Myocyte (in vitro differentiated cells): ENCODE data around the gene CACNA2D2. TPM values are rescaled to one million over a fixed set of nuclear protein-coding genes. Genes with fewer than 3 reads are reported as not detected.

ENCODE experiments used
- DNase-seq: peaks from one replicate; pipeline ENCODE4 v3.0.0-alpha.2; 2012; ENCODE audit warnings: low read depth
- polyA plus RNA-seq: library from polyadenylated mRNA; unstranded; fragments of >200 nt; gene quantifications from one replicate; pipeline ENCODE4 v1.2.1, GENCODE V29; 2012; ENCODE audit warnings: missing spikeins
- total RNA-seq: library from RNA; depleted of rRNA; stranded (reverse); fragments of >200 nt; gene quantifications from 2 replicates; pipeline ENCODE4 v1.2.3, GENCODE V29; 2014

The CACNA2D2 gene
- total RNA-seq, result not detected in 2 replicates
- polyA plus RNA-seq, result 0.37 TPM

DNA sequence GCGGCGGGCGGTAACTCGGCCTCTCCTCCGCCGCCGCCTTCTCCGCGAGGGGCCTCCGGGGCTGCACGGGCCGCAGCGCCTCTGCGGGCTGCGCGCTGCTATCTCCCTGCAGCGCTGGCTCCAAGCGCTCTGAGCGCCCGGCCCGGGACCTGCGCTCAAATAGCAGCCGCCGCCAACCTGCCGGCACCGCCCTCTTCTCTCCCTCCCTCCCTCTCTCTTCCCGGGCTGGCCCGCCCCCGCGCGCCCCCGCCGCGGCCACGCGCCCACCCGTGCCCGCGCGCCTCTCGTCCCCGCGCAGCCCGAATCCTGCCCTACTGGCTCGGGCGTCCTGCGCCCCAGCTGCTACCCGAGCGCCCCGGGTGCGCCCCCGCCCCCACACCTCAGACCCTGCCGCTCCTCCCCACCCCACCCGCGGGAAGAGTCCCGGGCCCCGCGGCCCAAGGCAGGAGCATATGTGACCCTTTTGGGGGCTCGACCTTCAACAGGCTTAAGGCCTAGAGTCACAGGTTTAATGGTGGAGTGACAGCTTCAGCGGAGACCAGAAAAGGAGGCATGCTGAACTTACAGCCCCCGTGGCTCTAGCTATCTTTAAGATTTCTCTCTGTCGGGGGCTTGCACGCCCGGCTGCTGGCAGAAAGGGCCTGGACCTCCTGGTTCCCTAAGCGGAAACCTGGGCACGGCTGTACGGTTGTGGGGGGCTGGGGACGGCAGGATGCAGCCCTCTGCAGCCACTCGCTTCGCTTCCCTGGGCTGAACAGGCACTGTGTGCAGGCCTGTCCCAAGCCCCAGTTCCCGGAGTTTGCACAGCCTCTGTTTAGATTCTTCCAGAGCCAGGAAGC lies at the start of gene CACNA2D2:
TSS of gene CACNA2D2 (minus strand) at position 131 of the 839 bp plus-strand sequence. CDS start 211 bp downstream, outside the sequence.
- DNase-seq, result no peak

DNA sequence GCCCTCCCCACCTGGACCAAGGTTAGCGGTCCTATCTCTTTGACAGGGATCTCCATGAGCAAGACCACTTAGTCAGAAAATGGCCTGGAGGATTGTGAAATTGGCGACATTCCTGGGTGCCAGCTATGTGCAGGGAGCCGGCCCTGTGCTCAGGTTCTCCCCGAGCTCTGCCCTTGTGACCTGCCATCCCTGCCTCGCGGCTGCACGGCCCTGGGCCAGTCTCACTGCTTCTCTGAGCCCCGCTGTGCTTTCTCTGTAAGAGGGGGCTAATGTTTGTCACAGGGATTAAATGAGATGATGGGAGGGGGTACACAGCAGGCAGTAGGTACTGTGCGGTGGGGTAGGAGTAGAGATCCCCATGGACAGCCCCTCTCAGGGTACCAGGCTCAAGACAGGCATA lies 49.2 kb upstream of the CACNA2D2 start:
- DNase-seq, result no peak

DNA sequence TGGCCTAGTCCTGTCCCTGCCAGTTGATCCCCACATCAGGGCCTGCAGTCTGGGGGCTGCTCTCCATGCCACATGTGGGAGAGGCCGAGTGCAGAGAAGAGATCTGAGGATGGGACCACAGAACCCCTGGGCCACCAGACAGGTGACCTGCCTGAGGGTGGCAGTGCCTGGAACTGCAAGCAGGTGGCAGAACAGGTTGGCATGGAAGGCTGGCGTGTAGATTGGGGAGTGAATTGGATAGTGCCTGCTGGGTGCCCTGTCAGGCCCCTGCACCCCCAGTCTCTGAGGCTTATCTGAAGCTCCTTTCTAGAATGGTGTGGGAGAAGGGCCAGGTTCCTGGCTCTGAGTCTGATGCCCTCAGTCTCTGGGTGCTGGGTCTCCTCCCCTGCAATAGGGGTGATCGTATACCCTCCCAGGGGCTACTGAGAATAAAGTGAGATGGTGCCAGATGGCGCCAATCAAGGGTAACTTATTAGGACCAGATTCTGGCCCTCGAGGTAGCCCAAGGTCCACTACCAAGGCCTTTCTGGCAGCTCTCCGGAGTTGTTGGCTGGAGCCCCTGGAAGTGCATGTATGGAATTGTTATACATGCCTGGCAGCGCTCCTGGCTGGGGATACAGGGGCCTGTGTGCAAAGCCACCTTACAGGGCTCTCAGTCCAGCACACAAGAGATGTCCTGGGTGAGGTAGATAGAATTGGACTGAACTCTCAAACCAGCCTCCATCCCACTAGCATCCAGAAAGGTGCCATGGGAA lies 48.4 kb upstream of the CACNA2D2 start:
- DNase-seq, result no peak

DNA sequence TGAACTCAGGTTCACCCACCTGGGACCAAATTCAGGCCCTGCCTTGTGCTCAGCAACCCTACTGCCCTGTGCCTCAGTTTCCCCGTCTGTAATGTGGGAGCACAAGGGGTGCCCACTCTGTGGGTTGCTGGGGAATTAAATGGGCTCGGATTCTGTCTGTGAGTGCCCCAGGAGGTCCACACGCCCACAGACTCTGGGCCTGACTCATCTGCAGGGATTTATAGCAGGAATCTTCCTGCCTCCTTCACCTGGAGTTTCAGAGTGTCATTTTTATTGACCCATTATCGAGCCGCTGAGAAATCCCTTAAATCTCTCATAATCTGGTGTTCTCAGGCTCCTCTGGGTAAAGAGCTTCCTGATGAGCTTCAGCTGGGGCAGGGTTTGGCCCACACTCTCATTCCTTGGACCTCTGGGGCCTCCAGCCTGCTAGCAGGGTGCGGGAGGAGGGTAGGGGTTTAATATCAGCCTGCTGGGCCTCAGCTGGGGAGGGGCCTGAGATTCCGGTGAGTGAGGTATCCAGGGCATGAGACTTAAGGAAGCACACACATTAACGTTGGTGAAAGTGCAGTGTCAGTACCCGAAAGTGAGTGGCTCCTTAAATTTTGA lies 47.7 kb upstream of the CACNA2D2 start:
- no peak for DNase-seq

DNA sequence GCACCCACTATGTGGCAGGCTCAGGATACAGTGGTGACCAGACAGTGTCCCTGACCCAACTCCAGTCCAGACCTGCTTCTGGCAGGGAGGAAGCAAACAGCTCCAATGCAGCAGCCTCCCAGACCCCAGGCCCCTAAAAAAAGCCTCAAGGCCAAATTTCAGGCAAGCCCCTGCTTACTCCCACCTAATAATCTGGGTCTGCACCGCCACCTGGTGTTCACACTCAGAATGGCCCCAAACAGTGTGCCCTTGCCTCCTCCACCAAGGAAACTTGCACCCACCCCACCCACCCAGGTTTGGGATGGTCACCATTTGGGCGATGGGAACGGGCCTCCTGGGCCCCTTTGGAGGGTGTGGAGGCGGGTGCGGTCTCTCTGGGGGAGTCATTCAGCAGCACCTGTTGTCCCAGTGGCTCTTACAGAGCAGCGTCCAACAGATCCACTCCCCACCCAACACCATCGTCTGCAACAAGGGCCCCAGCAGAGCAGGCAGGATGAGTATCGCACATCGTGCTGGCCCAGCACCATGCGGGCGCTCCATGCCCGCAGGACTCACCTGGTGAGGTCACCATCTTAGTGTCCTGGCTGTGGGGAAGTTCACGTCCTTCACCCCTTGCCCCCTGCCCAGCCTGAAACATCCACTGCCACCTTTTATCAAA lies 46.8 kb upstream of the CACNA2D2 start:
- peak; percentile 58 for DNase-seq

DNA sequence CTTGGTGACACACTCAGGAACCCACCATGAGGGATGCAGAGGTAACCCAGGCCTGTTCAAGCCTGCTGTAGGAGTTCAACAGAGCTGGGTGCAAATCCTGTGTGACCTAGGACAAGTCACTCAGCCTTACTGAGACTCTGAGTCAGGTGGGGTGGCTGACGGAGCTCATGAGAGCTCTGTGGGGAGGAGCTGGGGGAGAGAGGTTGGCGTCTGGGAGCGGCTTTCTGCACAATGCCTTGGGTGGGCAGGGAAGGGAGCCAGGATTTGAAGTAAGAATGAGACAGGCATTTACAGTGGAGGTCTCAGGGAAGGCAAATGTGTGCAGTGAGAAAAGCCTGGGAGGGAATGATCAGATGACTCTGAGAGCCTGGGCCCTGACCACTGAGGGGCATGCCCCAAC lies 45.8 kb upstream of the CACNA2D2 start:
- no peak for DNase-seq

DNA sequence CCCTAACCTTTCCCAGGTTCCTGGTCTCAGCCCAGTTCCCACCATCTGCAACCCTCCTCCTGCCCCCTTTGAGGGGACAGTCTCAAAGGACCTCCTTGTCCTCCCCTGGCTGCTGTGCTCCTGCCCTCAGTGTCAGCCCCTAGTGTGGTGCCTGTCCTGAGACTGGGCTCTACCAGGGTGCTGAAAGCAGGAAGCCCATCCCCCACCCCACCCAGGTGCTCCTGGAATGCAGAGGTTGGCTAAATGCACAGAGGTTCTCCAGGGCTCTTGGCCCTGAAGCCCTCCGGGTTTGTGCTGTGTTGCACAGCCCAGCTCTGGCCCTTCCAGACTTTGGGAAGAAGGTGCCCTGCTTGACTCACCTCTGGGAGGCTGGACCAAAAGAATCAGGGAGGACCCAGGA lies 42.3 kb upstream of the CACNA2D2 start:
- no peak for DNase-seq

DNA sequence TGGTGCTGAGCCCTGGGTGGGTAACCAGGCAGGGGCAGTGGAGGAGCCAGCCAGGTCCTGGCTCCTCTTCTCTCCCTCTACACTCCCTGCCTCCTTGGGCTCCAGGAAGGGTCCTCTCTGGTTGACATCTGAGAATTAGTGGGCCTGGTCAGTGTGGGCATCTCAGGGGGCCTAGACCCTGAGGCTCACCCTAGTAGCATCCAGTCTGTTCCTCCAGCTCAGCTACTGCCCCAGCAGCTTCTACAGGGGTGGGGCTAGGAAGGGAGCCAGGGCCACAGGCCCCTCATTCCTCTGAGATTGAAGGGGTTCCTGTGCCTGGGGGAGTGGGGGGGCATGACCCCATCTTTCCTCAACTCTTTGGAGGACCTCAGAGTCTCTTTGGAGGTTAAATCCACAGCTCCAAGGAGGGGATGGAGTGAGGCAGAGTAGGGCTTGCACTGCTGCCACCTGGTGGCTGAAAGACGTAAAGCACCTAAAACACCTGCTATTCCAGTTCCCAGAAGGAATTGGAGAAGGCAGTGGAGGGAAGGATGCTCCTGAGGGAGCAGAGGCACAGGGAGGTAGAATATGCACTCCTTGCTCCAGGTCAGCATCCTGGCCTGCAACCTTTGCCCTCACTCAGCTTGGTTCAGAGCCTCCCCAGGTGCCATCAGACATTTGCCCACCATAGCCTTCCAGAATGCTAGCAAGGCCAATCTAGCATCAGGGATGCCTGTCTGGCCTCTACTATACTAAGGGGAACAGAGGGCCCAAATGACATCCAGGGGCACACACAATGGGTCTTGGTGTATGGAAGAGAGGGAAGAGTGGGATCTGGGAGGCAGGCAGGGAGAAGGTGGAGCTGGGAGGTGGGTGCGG lies 39.0 kb upstream of the CACNA2D2 start:
- DNase-seq, result peak; percentile 75

DNA sequence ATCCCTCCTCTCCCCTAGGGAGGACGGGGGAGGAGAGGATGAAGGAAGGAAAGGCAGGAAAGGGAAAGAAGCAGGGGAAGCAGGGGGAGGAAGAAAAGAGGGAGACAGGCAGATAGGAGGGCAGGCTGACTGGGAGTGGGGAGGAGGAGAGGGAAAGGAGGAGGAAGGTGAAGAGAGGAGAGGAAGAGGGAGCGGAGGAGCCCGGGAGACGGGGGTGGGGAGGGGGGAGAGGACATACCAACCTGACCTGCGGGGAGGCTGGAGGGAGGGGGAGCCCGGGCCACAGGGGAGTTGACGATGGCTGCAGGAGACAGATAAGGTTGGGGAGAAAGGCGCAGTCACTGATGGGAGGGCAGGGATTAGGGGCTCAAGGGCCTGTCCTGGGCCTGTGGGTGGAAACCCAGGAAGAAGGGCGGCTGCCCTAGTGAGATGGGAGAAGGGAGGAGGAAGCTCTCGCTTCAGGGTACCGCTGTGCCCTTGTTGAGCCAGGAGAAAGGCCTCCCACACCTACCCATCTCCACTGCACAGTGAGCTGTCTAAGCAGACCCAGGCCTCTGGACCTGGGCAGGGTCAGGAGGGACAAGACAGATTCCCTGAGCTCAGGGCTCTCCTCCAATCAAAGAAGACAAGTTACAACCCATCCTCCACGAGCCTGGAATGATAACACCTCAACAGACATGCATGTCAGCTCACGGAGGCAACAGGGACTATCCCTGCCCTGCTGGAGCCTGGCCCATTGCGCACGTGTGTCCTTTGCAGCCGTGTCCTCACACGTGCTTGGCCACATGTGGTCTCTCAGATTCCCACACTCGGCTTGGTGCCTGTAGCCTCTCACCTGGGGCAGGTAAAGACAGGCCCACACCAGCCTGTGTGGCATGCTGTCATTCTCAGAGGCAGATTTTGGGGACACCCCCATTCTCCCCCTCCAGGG lies 36.2 kb upstream of the CACNA2D2 start:
- no peak for DNase-seq

DNA sequence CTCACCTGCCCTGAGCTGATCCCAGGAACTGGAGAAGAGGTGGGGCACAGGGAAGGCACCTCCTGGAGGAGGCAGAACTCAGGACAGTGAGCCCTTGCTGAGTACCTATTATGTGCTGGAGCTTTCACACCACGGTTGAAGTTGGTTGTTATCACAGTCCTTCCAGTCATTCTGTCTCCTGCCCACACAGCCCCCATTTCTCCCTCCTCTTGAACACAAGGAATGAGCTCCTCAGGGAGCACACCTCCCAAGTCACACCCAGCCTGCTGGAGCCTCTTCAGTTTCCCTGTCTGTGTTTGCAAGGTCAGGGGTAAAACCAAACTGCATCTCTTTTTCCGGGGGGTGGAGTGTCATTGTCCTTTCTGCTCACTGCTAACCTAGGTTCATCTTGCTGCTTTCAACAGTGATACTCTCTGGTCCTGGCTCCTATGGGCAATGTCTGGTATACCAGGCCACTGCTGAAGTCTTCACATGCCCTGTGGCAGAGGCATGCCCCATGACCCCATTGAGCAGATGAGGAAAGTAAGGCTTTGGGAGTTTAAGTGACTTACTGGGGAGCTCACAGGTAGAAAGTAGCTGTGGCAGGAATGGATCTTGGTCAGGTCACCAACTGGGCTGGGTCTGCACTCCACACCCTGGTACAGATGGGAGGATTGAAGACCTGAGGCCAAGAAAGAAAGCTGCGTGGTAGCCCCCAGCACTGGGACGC lies 34.1 kb upstream of the CACNA2D2 start:
- no peak for DNase-seq

DNA sequence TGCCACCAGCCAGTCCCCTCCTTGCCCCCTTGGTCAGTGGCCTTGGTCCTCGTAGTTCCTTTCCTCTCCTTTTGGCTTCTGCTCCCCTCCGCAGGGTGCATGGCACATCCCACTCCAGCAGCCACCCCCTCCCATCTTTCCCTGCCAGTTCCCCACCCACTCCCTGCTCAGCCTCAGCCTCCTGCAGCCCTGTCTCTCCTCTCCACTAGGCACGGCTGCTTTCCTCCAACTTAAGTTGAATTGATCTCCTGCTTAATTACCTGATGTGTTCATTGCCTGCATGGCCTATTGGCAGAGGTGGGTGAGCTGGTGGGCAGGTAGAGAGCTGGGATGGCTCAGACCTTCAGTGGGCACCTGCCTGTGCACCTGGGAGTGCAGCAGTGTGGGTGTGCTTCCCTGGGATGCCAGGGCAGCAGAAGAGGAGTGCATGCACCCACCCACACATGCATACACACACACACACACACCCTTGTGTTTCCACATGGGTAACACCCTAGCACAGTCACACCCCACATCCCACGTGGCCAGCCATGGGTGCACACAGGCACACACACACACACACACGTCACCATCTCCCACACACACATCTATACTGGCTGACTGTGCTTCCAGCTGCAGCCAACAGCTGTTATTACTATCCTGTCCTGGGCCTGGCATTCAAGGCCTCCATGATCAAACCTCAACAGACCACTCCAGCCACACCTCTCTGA lies 33.2 kb upstream of the CACNA2D2 start:
- no peak for DNase-seq

DNA sequence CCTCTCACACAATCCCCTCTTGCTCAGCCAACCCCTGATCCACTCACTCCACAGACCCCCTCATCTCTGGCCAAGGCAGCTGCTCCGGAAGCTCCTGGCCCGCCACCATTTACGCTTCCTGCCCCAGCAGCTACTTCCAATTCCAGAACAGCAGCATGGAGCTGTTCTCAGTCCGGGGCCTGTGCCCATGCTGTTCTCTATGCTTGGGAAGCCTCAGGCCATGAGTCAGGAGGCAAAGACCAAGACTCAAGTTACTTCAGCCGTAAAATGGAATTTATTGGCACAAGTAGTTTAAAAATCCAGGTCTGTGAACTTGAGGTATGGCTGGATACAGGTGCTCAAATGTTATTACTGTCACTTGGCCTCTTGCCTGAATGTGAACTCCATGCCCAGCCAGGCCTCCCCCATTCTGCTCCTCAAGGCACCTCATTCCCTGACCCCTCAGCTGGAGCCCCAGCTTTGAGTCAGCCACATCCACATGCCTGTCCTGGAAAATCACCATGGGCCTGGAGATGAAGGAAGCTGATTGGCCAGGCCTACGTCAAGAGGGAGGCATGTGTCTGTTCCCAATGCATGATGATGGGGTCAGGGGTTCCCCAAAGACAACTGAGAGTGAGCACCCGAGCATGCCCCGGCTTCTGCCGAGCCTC lies 31.4 kb upstream of the CACNA2D2 start:
- DNase-seq, result no peak

DNA sequence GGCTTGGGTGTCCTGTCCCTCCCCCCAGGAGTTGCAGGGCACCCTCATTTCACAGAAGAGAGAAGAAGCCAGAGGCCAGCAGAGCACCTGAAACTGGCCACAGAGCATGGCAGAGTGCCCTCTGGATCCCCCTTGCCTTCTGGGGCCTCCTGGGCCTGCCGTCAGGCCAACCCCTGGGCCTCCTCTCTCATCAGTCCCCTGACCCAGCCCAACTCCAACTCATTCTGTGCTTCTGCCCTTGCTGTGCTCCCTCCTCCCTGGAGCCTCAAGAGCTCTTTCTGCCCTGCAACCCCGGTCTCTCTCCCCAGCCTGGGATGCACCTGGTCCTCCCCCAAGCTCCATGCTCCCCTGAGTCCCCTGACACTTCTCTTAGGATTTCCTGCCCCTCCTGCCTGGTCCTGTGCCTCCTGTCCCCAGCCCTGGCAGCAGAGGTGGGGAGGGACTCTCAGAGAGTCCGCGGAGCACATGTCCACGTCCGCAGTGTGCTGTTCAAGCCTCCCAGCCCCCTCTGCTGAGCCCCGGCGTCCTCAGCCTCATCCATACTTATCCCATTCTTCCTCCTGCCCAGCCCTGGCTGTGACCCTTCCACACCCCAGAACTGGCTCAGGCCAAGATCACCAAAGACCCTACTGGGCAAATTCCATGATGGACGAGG lies 30.5 kb upstream of the CACNA2D2 start:
- no peak for DNase-seq

DNA sequence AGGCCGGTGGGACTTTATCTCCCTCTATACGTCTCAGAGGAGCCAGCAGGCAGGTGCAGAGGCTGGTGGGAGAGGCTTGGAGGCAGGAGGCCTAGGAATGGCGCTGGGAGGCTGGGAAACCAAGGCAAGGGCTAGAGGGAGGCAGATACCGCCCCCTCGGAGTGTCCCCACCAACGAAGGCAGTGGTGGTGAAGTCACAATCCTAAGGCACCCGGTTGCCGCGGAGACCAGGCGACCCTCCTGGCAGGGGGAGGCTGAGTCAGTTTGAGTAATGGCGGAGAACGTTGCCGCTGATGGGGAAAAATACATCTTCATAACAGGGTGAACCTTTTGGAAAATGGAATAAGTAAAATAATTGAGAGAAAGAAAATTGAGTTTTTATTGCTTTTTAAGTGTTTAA lies 29.9 kb upstream of the CACNA2D2 start:
- no peak for DNase-seq

DNA sequence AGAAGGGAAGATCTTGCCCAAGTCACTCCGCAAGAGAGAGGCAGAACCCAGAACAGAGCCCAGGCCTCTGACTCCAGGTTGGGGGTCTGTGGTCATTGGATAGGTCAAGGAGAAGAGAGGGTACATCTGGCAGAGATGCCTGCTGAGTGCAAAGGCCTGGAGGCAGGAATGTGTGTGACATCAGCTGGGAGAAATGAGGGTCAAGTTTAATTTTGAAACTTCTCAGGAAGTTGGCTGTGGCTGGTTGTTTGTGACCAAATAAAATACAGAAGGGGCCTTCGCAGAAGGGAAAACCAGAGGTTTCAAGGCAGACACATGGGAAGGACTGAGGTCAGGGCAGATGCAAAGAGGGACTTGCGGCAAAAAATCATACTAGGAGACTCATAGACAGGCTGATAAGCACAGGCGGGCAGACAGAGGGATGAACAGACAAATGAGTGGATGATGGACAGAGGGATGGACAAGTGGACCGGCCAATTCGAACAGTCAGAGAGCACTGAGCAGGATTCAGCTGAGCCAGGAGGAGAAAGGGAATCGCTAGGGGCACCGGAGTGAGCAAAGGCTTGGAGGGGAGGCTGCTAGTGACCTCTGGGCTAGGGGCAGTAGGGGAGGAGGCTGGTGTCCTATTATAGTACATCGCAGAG lies 28.8 kb upstream of the CACNA2D2 start:
- DNase-seq, result no peak

DNA sequence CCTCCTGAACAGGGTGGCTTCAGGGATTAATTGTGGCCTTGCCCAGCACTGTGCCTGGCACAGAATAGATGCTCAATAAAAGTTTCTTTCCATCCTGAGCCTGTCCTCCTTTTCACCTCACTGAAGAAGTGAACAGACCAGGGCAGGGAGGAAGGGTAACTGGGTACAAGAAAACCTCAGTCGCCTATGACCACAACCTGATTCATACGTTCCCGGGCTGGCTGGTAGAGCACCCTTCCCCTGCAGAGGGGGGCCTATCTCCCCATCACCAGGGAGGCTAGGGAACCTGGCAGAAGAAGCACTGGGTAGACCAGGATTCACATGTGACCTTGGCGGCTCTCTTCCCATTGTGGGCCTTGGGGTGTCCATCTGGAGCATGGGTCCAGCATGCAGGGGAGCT lies 27.8 kb upstream of the CACNA2D2 start:
- DNase-seq, result no peak
